ENCODE results near the gene BRME1.
A peak's percentile ranks its signal among the peaks of the same experiment; 100 is the strongest.

Gene BRME1

GRCh38 chr19:13841086-13841961, 64.6 kb downstream of the BRME1 start:
- Histone ChIP-seq H3K4me1 (ENCODE audit: control insufficient read depth, low read length) (peaks cover 89% of the 10 kb centered on the region), H4K20me1 (ENCODE audit: control insufficient read depth, insufficient read depth, low read depth, low read length) (no peaks in the 10 kb centered on the region), H3F3A (ENCODE audit: control insufficient read depth, insufficient read depth) (peaks cover 18% of the 10 kb centered on the region), H3K79me2 (ENCODE audit: control insufficient read depth, low read length) (0 out of 2 replicates have a peak, but pooled peaks cover 6% of the 10 kb centered on the region), H3K27me3 (ENCODE audit: control insufficient read depth, low read length) (peaks cover 10% of the 10 kb centered on the region), H3K9me3 (ENCODE audit: control insufficient read depth, insufficient read depth, low read length) (no peaks in the 10 kb centered on the region), H3K4me3 (ENCODE audit: low read length) (peak overlapping the region; percentile 78), H3K4me2 (ENCODE audit: low read length) (peak overlapping the region; percentile 83), H3K36me3 (ENCODE audit: control insufficient read depth, low read length) (no peaks in the 10 kb centered on the region), H3K9me2 (replicated peaks; ENCODE audit: control insufficient read depth, low read length) (no peaks in the 10 kb centered on the region), H3K27ac (ENCODE audit: low read depth, low read length) (no peak overlapping the region)
- TF ChIP-seq CTCF (IDR thresholded peaks at IDR 0.05; ENCODE audit: low read depth, low read length, poor library complexity, severe bottlenecking) (no peak), EZH2phosphoT487 (IDR thresholded peaks at IDR 0.05; ENCODE audit: borderline replicate concordance, low read length) (no peak)

- Histone ChIP-seq H3K9me3 (ENCODE audit: control insufficient read depth, insufficient read depth, low read length) (no peaks in the 10 kb centered on the region), H3K79me2 (ENCODE audit: control insufficient read depth, low read length) (0 out of 2 replicates have a peak, but pooled peaks cover 6% of the 10 kb centered on the region), H3K4me2 (ENCODE audit: low read length) (peak overlapping the region; percentile 83), H3K4me3 (ENCODE audit: low read length) (peak overlapping the region; percentile 53), H4K20me1 (ENCODE audit: control insufficient read depth, insufficient read depth, low read depth, low read length) (no peaks in the 10 kb centered on the region), H3K27me3 (ENCODE audit: control insufficient read depth, low read length) (peaks cover 10% of the 10 kb centered on the region), H3K9me2 (replicated peaks; ENCODE audit: control insufficient read depth, low read length) (no peaks in the 10 kb centered on the region), H3K4me1 (ENCODE audit: control insufficient read depth, low read length) (peaks cover 90% of the 10 kb centered on the region), H3K27ac (ENCODE audit: low read depth, low read length) (no peak overlapping the region), H3K36me3 (ENCODE audit: control insufficient read depth, low read length) (no peaks in the 10 kb centered on the region), H3F3A (ENCODE audit: control insufficient read depth, insufficient read depth) (peaks cover 16% of the 10 kb centered on the region)
- TF ChIP-seq EZH2phosphoT487 (IDR thresholded peaks at IDR 0.05; ENCODE audit: borderline replicate concordance, low read length) (no peak), CTCF (IDR thresholded peaks at IDR 0.05; ENCODE audit: low read depth, low read length, poor library complexity, severe bottlenecking) (no peak)
Measured at GRCh38 chr19:13840305-13841085, 65.4 kb downstream of the BRME1 start.

- peaks cover 10% of the 10 kb centered on the region for H3K27me3 ChIP-seq (ENCODE audit: control insufficient read depth, low read length)
- H3K4me3 ChIP-seq (ENCODE audit: low read length) = peak overlapping the region; percentile 53
- H3K36me3 ChIP-seq (ENCODE audit: control insufficient read depth, low read length) = no peaks in the 10 kb centered on the region
- peaks cover 85% of the 10 kb centered on the region for H3K4me1 ChIP-seq (ENCODE audit: control insufficient read depth, low read length)
- peaks cover 16% of the 10 kb centered on the region for H3F3A ChIP-seq (ENCODE audit: control insufficient read depth, insufficient read depth)
- peak overlapping the region; percentile 62 for H3K4me2 ChIP-seq (ENCODE audit: low read length)
- no peaks in the 10 kb centered on the region for H3K9me2 ChIP-seq (replicated peaks; ENCODE audit: control insufficient read depth, low read length)
- no peaks in the 10 kb centered on the region for H3K9me3 ChIP-seq (ENCODE audit: control insufficient read depth, insufficient read depth, low read length)
- H4K20me1 ChIP-seq (ENCODE audit: control insufficient read depth, insufficient read depth, low read depth, low read length) = no peaks in the 10 kb centered on the region
- H3K79me2 ChIP-seq (ENCODE audit: control insufficient read depth, low read length) = 0 out of 2 replicates have a peak, but pooled peaks cover 6% of the 10 kb centered on the region
- H3K27ac ChIP-seq (ENCODE audit: low read depth, low read length) = peak overlapping the region; percentile 32; the same call in 1 of the 2 replicates
- TF ChIP-seq CTCF (IDR thresholded peaks at IDR 0.05; ENCODE audit: low read depth, low read length, poor library complexity, severe bottlenecking) (no peak), EZH2phosphoT487 (IDR thresholded peaks at IDR 0.05; ENCODE audit: borderline replicate concordance, low read length) (no peak)
Measured at GRCh38 chr19:13839938-13840304, 66.0 kb downstream of the BRME1 start.

All from DOHH2 (cell line).